Measurements from ENCODE around the gene SFXN5. TPM values are rescaled to one million over a fixed set of nuclear protein-coding genes. Genes with fewer than 3 reads are reported as not detected.

Gene SFXN5
- polyA plus RNA-seq, 1 donor from 2014 or later: 5.8 TPM

GRCh38 chr2:72954376-72955227 lies 116.9 kb downstream of the SFXN5 start:
- Histone ChIP-seq H3K4me3 (ENCODE audit: low read length) (peak overlapping the region; percentile 25), H3K27ac (ENCODE audit: low read length) (no peak overlapping the region)
- TF ChIP-seq MXI1 (conservative IDR thresholded peaks at IDR 0.05; ENCODE audit: poor library complexity, severe bottlenecking) (no peak), EP300 (conservative IDR thresholded peaks at IDR 0.05; ENCODE audit: poor library complexity, severe bottlenecking) (no peak), EZH2 (IDR thresholded peaks at IDR 0.05; ENCODE audit: borderline replicate concordance, insufficient read depth, low read length, poor library complexity, severe bottlenecking) (no peak), TAF1 (IDR thresholded peaks at IDR 0.05; ENCODE audit: low read depth) (no peak), SMC3 (conservative IDR thresholded peaks at IDR 0.05; ENCODE audit: poor library complexity) (no peak), REST (IDR thresholded peaks at IDR 0.05; ENCODE audit: borderline replicate concordance) (no peak), CTCF (IDR thresholded peaks at IDR 0.05; ENCODE audit: poor library complexity, severe bottlenecking) (no peak), POLR2AphosphoS5 (IDR thresholded peaks at IDR 0.05) (no peak), RAD21 (conservative IDR thresholded peaks at IDR 0.05) (no peak)

GRCh38 chr2:72953976-72954375 lies 117.5 kb downstream of the SFXN5 start:
- Histone ChIP-seq H3K4me3 (ENCODE audit: low read length) (no peak overlapping the region), H4K20me1 (ENCODE audit: insufficient read depth) (no peaks in the 10 kb centered on the region), H3K9ac (ENCODE audit: low read length) (no peak overlapping the region), H3K27me3 (ENCODE audit: insufficient read depth, low read depth, low read length) (no peaks in the 10 kb centered on the region), H3K4me2 (ENCODE audit: low read length) (no peak overlapping the region), H3K36me3 (ENCODE audit: insufficient read depth, low read length) (no peaks in the 10 kb centered on the region), H3K79me2 (replicated peaks; ENCODE audit: insufficient read depth, low read length) (no peaks in the 10 kb centered on the region), H3F3A (ENCODE audit: insufficient read depth, low read length, poor library complexity, severe bottlenecking) (no peaks in the 10 kb centered on the region), H3K27ac (ENCODE audit: low read length) (no peak overlapping the region), H3K9me3 (ENCODE audit: low read length) (no peaks in the 10 kb centered on the region), H3K9me2 (ENCODE audit: insufficient read depth, low read length) (no peaks in the 10 kb centered on the region), H2AFZ (ENCODE audit: low read depth, low read length) (no peak overlapping the region)
- TF ChIP-seq REST (IDR thresholded peaks at IDR 0.05; ENCODE audit: borderline replicate concordance) (no peak), POLR2AphosphoS5 (IDR thresholded peaks at IDR 0.05) (no peak), SMC3 (conservative IDR thresholded peaks at IDR 0.05; ENCODE audit: poor library complexity) (no peak), EZH2 (IDR thresholded peaks at IDR 0.05; ENCODE audit: borderline replicate concordance, insufficient read depth, low read length, poor library complexity, severe bottlenecking) (no peak), TAF1 (IDR thresholded peaks at IDR 0.05; ENCODE audit: low read depth) (no peak), CTCF (IDR thresholded peaks at IDR 0.05; ENCODE audit: poor library complexity, severe bottlenecking) (no peak), MXI1 (conservative IDR thresholded peaks at IDR 0.05; ENCODE audit: poor library complexity, severe bottlenecking) (no peak), EP300 (conservative IDR thresholded peaks at IDR 0.05; ENCODE audit: poor library complexity, severe bottlenecking) (no peak), RAD21 (conservative IDR thresholded peaks at IDR 0.05) (no peak)

More at GRCh38 chr2:72954376-72955227, 116.9 kb downstream of the SFXN5 start:
- H3K9me2 ChIP-seq (ENCODE audit: insufficient read depth, low read length): no peaks in the 10 kb centered on the region
- H3F3A ChIP-seq (ENCODE audit: insufficient read depth, low read length, poor library complexity, severe bottlenecking): no peaks in the 10 kb centered on the region
- H4K20me1 ChIP-seq (ENCODE audit: insufficient read depth): no peaks in the 10 kb centered on the region
- H3K9ac ChIP-seq (ENCODE audit: low read length): peak overlapping the region; percentile 38
- peak overlapping the region; percentile 27 for H2AFZ ChIP-seq (ENCODE audit: low read depth, low read length)
- no peak overlapping the region for H3K4me2 ChIP-seq (ENCODE audit: low read length)
- no peaks in the 10 kb centered on the region for H3K79me2 ChIP-seq (replicated peaks; ENCODE audit: insufficient read depth, low read length)
- H3K36me3 ChIP-seq (ENCODE audit: insufficient read depth, low read length): no peaks in the 10 kb centered on the region
- H3K9me3 ChIP-seq (ENCODE audit: low read length): no peaks in the 10 kb centered on the region
- no peaks in the 10 kb centered on the region for H3K27me3 ChIP-seq (ENCODE audit: insufficient read depth, low read depth, low read length)

Measured in neural cell (in vitro differentiated cells).